Measurements from ENCODE around the gene SLC43A3.
"Not testable (repeated sequence)": the region's sequence is repeated elsewhere in the genome, so short reads cannot be mapped to it uniquely, and the experiment has no call there.

SLC43A3 gene

GRCh38 chr11:57462597-57462996, 35.7 kb upstream of the SLC43A3 start:
- Mint-ChIP-seq H3K27me3 (peaks cover 48% of the 10 kb centered on the region), H3K4me1 (peaks cover 36% of the 10 kb centered on the region), H3K4me3 (no peak overlapping the region), H3K9me3 (no peaks in the 10 kb centered on the region), H3K27ac (peak overlapping the region; percentile 48 to 79)
- no peak for ATAC-seq
- no peak for DNase-seq

GRCh38 chr11:57461841-57462489, 35.0 kb upstream of the SLC43A3 start:
- Mint-ChIP-seq H3K4me3 (peak overlapping the region; percentile 25 to 50), H3K9me3 (no peaks in the 10 kb centered on the region), H3K27me3 (peaks cover 48% of the 10 kb centered on the region), H3K27ac (no peak overlapping the region), H3K4me1 (peaks cover 42% of the 10 kb centered on the region)
- ATAC-seq (no peak), DNase-seq (no peak)

- Mint-ChIP-seq H3K9me3 (no peaks in the 10 kb centered on the region), H3K27me3 (peaks cover 48% of the 10 kb centered on the region), H3K4me1 (peaks cover 45% of the 10 kb centered on the region), H3K27ac (no peak overlapping the region), H3K4me3 (peak overlapping the region; percentile 39 to 50)
- DNase-seq, result no peak
- peak; percentile 3 for ATAC-seq
Measured at GRCh38 chr11:57460758-57461749, 34.1 kb upstream of the SLC43A3 start.

- peaks cover 45% of the 10 kb centered on the region for H3K4me1 Mint-ChIP-seq
- H3K9me3 Mint-ChIP-seq, result no peaks in the 10 kb centered on the region
- ATAC-seq (peak; percentile 70), DNase-seq (peak; percentile 66 to 67)
- peak within 1 kb of the TSS; percentile 30 to 43 for H3K27ac Mint-ChIP-seq
- peak within 1 kb of the TSS; percentile 91 for H3K4me3 Mint-ChIP-seq
- H3K27me3 Mint-ChIP-seq, result peaks cover 48% of the 10 kb centered on the region
Measured at GRCh38 chr11:57460022-57460757, 33.3 kb upstream of the SLC43A3 start, which contains the start of gene RTN4RL2. Gene RTN4RL2, plus strand, starts transcription at chr11:57460528. Its CDS starts 338 bp downstream, at chr11:57460866.

GRCh38 chr11:57459164-57460021, 32.5 kb upstream of the SLC43A3 start:
- Mint-ChIP-seq H3K9me3 (no peaks in the 10 kb centered on the region), H3K27ac (peak overlapping the region; percentile 30 to 43), H3K27me3 (peaks cover 48% of the 10 kb centered on the region), H3K4me1 (peaks cover 45% of the 10 kb centered on the region), H3K4me3 (peak overlapping the region; percentile 91)
- DNase-seq (peak; percentile 25 to 40), ATAC-seq (peak; percentile 25)

GRCh38 chr11:57458410-57459163, 31.7 kb upstream of the SLC43A3 start:
- ATAC-seq (peak; percentile 24), DNase-seq (peak; percentile 39 to 54)
- H3K27me3 Mint-ChIP-seq, result peaks cover 48% of the 10 kb centered on the region
- peak overlapping the region; percentile 82 to 90 for H3K4me3 Mint-ChIP-seq
- H3K4me1 Mint-ChIP-seq, result peaks cover 45% of the 10 kb centered on the region
- no peaks in the 10 kb centered on the region for H3K9me3 Mint-ChIP-seq
- peak overlapping the region; percentile 36 to 44 for H3K27ac Mint-ChIP-seq

GRCh38 chr11:57458060-57458409, 31.1 kb upstream of the SLC43A3 start:
- Mint-ChIP-seq H3K27me3 (peaks cover 47% of the 10 kb centered on the region), H3K9me3 (no peaks in the 10 kb centered on the region), H3K27ac (peak overlapping the region in 1 of 2 donors; percentile 19), H3K4me1 (peaks cover 45% of the 10 kb centered on the region), H3K4me3 (peak overlapping the region; percentile 70 to 90)
- DNase-seq (peak in 1 of 2 donors; percentile 27), ATAC-seq (peak; percentile 19)

GRCh38 chr11:57457643-57458023, 30.7 kb upstream of the SLC43A3 start:
- ATAC-seq, result peak; percentile 40
- Mint-ChIP-seq H3K4me3 (peak overlapping the region; percentile 51 to 70), H3K27me3 (peaks cover 43% of the 10 kb centered on the region), H3K4me1 (peaks cover 45% of the 10 kb centered on the region), H3K9me3 (no peaks in the 10 kb centered on the region), H3K27ac (peak overlapping the region in 1 of 2 donors; percentile 19)
- DNase-seq, result no peak

- peak; percentile 36 for ATAC-seq
- Mint-ChIP-seq H3K27me3 (peaks cover 38% of the 10 kb centered on the region), H3K4me1 (peaks cover 45% of the 10 kb centered on the region), H3K27ac (no peak overlapping the region), H3K9me3 (no peaks in the 10 kb centered on the region), H3K4me3 (peak overlapping the region; percentile 51 to 70)
- DNase-seq, result peak; percentile 72 to 74
Measured at GRCh38 chr11:57456960-57457642, 30.2 kb upstream of the SLC43A3 start.

GRCh38 chr11:57453543-57454177, 26.7 kb upstream of the SLC43A3 start:
- H3K27me3 Mint-ChIP-seq, result peaks cover 4% of the 10 kb centered on the region
- H3K27ac Mint-ChIP-seq, result no peak overlapping the region
- no peak overlapping the region for H3K4me3 Mint-ChIP-seq
- no peaks in the 10 kb centered on the region for H3K9me3 Mint-ChIP-seq
- peaks cover 17% of the 10 kb centered on the region for H3K4me1 Mint-ChIP-seq
- DNase-seq, result no peak
- no peak for ATAC-seq

- H3K27ac Mint-ChIP-seq, result no peak overlapping the region
- no peak overlapping the region for H3K4me3 Mint-ChIP-seq
- no peaks in the 10 kb centered on the region for H3K9me3 Mint-ChIP-seq
- DNase-seq, result no peak
- H3K4me1 Mint-ChIP-seq, result no peaks in the 10 kb centered on the region
- H3K27me3 Mint-ChIP-seq, result peaks cover 23% of the 10 kb centered on the region
- no peak for ATAC-seq
Measured at GRCh38 chr11:57446055-57446454, 19.1 kb upstream of the SLC43A3 start.

GRCh38 chr11:57445122-57445394, 18.1 kb upstream of the SLC43A3 start:
- ATAC-seq, H3K4me1 Mint-ChIP-seq, DNase-seq, H3K4me3 Mint-ChIP-seq, H3K9me3 Mint-ChIP-seq: not testable (repeated sequence)
- Mint-ChIP-seq H3K27me3 (peaks cover 23% of the 10 kb centered on the region), H3K27ac (peak overlapping the region in 1 of 2 donors; percentile 4)

GRCh38 chr11:57444362-57445121, 17.6 kb upstream of the SLC43A3 start:
- DNase-seq, result no peak
- H3K4me1 Mint-ChIP-seq, result no peaks in the 10 kb centered on the region
- peaks cover 23% of the 10 kb centered on the region for H3K27me3 Mint-ChIP-seq
- H3K9me3 Mint-ChIP-seq, result no peaks in the 10 kb centered on the region
- no peak overlapping the region for H3K4me3 Mint-ChIP-seq
- no peak for ATAC-seq
- peak overlapping the region in 1 of 2 donors; percentile 4 for H3K27ac Mint-ChIP-seq

Measured in stimulated activated naive CD8-positive, alpha-beta T cell treated with anti-CD3 and anti-CD28 coated beads, Interleukin-15, amount 100 ng/mL, for 72 hours (primary cell).